Osteoblast (primary cell): Measurements from ENCODE around the gene BTBD17. TPM values are rescaled to one million over a fixed set of nuclear protein-coding genes. Genes with fewer than 3 reads are reported as not detected.

Experiments used
- DNase-seq: peaks from one replicate; pipeline ENCODE4 v3.0.0; 2011; ENCODE audit warnings: low spot score, mixed read lengths; ENCODE audit not compliant: insufficient read length; ENCODE audit errors: missing footprints
- H2AFZ ChIP-seq: 2 replicates; pipeline ENCODE4 v1.6.0; 2011; ENCODE audit warnings: mild to moderate bottlenecking, low read length
- H3K27ac ChIP-seq: 2 replicates; pipeline ENCODE4 v1.5.1; 2011; ENCODE audit warnings: mild to moderate bottlenecking, low read depth, low read length, moderate library complexity
- H3K27me3 ChIP-seq: 2 replicates; pipeline ENCODE4 v1.6.0; 2012; ENCODE audit warnings: mild to moderate bottlenecking, control low read depth, inconsistent platforms, low read length, moderate library complexity; ENCODE audit not compliant: insufficient read depth
- H3K36me3 ChIP-seq: 2 replicates; pipeline ENCODE4 v1.5.1; 2011; ENCODE audit warnings: mild to moderate bottlenecking, low read length, control low read depth, moderate library complexity; ENCODE audit not compliant: insufficient read depth
- H3K4me1 ChIP-seq: 2 replicates; pipeline ENCODE4 v1.5.1; 2011; ENCODE audit warnings: mild to moderate bottlenecking, low read length, control low read depth, moderate library complexity; ENCODE audit not compliant: insufficient read depth
- H3K4me2 ChIP-seq: 2 replicates; pipeline ENCODE4 v1.6.0; 2011; ENCODE audit warnings: mild to moderate bottlenecking, low read length; ENCODE audit not compliant: insufficient read depth
- H3K4me3 ChIP-seq: fragments of 200-600 bp; sonication (generic); 3 replicates; pipeline ENCODE4 v1.5.1; 2012; ENCODE audit warnings: mild to moderate bottlenecking, low read length, inconsistent platforms; ENCODE audit not compliant: insufficient read depth
- H3K79me2 ChIP-seq: 2 replicates; pipeline ENCODE4 v1.6.0; 2012; ENCODE audit warnings: mild to moderate bottlenecking, low read length, control low read depth, inconsistent platforms; ENCODE audit not compliant: insufficient read depth
- H3K9me3 ChIP-seq: 2 replicates; pipeline ENCODE4 v1.5.1; 2011; ENCODE audit warnings: low read depth, low read length, control low read depth
- H4K20me1 ChIP-seq: 2 replicates; pipeline ENCODE4 v1.6.0; 2012; ENCODE audit warnings: mild to moderate bottlenecking, low read length, control low read depth; ENCODE audit not compliant: insufficient read depth
- total RNA-seq: library from RNA; depleted of rRNA; stranded (reverse); fragments of >200 nt; gene quantifications from 2 replicates; pipeline ENCODE4 v1.2.3, GENCODE V29; 2012
- TF ChIP-seq, protein P1 (sequence below): IDR thresholded peaks from 2 replicates; pipeline ENCODE4 v1.5.1; 2011; ENCODE audit warnings: mild to moderate bottlenecking, low read depth, low read length, moderate library complexity; ENCODE audit errors: extremely low read depth

Gene BTBD17
- total RNA-seq, 1 donor, result not detected

DNA sequence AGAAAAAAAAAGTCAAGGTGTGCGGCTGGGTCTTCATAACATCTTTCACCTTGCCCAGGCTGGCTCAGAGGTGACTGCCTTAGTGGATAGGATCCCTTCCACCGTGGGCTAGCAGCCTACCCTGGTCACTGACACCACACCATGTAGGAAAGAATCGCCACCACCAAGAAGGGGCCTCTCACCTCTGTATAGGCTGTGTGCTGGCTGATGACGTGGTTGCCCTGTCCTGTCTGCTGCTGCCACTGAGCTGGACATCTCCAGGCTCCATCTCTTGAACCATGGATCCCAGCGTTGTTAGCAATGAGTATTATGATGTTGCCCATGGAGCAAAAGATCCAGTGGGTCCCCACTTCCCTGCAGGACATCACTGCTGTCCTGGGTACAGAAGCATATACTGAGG is 5.5 kb upstream of the BTBD17 start, which contains the start of gene GPR142:
GPR142 (plus strand) TSS at position 301 of the 400 bp plus-strand sequence. CDS start 2,035 bp downstream, outside the sequence.
- no peaks in the 10 kb centered on the region for H3K79me2 ChIP-seq
- H3K36me3 ChIP-seq, result no peaks in the 10 kb centered on the region
- no peak within 1 kb of the TSS for H3K4me3 ChIP-seq
- no peak within 1 kb of the TSS for H3K27ac ChIP-seq
- no peak within 1 kb of the TSS for H2AFZ ChIP-seq
- no peaks in the 10 kb centered on the region for H3K9me3 ChIP-seq
- TF ChIP-seq, protein P1, sequence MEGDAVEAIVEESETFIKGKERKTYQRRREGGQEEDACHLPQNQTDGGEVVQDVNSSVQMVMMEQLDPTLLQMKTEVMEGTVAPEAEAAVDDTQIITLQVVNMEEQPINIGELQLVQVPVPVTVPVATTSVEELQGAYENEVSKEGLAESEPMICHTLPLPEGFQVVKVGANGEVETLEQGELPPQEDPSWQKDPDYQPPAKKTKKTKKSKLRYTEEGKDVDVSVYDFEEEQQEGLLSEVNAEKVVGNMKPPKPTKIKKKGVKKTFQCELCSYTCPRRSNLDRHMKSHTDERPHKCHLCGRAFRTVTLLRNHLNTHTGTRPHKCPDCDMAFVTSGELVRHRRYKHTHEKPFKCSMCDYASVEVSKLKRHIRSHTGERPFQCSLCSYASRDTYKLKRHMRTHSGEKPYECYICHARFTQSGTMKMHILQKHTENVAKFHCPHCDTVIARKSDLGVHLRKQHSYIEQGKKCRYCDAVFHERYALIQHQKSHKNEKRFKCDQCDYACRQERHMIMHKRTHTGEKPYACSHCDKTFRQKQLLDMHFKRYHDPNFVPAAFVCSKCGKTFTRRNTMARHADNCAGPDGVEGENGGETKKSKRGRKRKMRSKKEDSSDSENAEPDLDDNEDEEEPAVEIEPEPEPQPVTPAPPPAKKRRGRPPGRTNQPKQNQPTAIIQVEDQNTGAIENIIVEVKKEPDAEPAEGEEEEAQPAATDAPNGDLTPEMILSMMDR, result no peak
- H3K27me3 ChIP-seq, result no peaks in the 10 kb centered on the region
- no peaks in the 10 kb centered on the region for H4K20me1 ChIP-seq
- H3K4me2 ChIP-seq, result no peak within 1 kb of the TSS
- DNase-seq, result peak; percentile 49
- H3K4me1 ChIP-seq, result no peaks in the 10 kb centered on the region

DNA sequence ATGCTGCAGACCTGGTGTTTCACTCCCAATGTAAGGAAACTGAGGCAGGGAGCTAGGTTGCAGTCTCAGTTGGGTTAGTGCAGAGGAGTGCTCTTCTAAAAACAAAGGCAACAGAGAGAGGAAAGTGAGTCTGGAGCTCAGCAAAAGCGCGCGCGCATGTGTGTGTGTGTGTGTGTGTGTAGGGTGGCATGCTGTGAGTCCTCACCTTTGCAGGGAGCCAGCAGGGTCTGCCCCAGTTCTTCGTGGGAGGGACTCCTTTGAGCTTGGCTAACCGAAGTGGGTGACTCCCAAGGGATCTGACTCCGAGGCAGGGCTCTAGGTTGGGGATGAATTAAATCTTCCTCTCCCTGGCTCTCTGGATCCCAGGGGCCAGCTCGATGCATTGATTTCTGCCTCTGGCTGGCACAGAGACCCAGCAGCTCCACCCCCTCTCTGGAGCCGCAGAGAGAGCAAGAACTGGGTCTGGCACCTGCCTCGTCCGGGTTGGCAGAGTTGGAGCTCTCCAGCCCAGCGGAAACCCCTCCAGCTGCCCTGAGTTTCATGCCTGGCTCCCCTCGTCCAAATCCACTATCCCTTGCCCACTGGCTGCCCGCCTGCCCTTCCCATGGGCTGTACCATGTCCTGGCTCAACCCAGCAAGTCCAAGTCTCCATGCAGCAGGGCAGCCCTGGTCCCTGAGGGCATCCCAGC is 1.3 kb upstream of the BTBD17 start:
- TF ChIP-seq, protein P1, result no peak
- Histone ChIP-seq H3K36me3 (no peaks in the 10 kb centered on the region), H3K4me3 (no peak overlapping the region), H3K79me2 (no peaks in the 10 kb centered on the region), H3K27ac (no peak overlapping the region), H4K20me1 (no peaks in the 10 kb centered on the region), H3K27me3 (peaks cover 3% of the 10 kb centered on the region), H2AFZ (no peak overlapping the region), H3K9me3 (no peaks in the 10 kb centered on the region), H3K4me1 (no peaks in the 10 kb centered on the region), H3K4me2 (no peak overlapping the region)
- no peak for DNase-seq

DNA sequence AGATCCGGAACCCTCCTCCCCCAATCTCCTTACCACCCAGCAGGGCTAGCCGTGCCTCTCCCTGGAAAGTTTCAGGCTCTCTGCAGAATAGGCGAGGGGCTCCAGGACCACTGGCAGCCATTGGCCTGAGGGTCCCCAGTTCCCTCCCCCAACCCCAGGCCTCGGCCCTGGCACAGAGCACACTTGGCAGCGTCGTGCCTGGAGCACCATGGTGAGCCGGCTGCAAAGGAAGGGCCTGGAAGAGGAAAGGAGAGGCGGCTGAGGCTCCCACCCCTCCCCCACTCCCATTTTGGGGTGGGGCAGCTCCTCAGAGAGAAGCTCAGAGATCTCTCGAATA is 369 bp upstream of the BTBD17 start:
- Histone ChIP-seq H3K4me2 (no peak overlapping the region), H4K20me1 (no peaks in the 10 kb centered on the region), H3K27me3 (peaks cover 7% of the 10 kb centered on the region), H3K4me3 (no peak overlapping the region), H2AFZ (no peak overlapping the region), H3K36me3 (no peaks in the 10 kb centered on the region), H3K4me1 (no peaks in the 10 kb centered on the region), H3K9me3 (no peaks in the 10 kb centered on the region), H3K27ac (no peak overlapping the region), H3K79me2 (no peaks in the 10 kb centered on the region)
- no peak for DNase-seq
- TF ChIP-seq, protein P1, result no peak

DNA sequence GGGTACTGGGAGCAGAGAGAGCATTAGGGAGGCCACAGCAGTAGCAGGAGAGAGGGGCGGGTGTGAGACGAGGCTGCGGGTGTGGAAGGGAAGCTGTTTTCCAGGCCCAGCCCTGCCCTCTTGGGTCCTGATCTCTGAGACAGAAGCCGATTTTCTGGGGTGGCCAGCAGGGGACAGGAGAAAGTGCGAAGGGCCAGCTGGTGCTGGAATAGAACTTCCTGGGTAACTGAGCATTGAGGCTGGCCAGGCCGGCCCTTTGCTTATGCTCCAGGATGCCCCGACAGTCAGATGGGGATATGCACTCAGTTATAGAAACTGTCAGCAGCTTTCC is 804 bp downstream of the BTBD17 start:
- DNase-seq, result no peak
- Histone ChIP-seq H3K27ac (no peak overlapping the region), H3K9me3 (no peaks in the 10 kb centered on the region), H3K27me3 (peaks cover 16% of the 10 kb centered on the region), H3K79me2 (no peaks in the 10 kb centered on the region), H3K4me3 (no peak overlapping the region), H2AFZ (no peak overlapping the region), H3K4me1 (no peaks in the 10 kb centered on the region), H4K20me1 (no peaks in the 10 kb centered on the region), H3K4me2 (no peak overlapping the region), H3K36me3 (no peaks in the 10 kb centered on the region)
- TF ChIP-seq, protein P1, result no peak
